ENCODE data around the gene ASTN2.

ASTN2 gene

DNA sequence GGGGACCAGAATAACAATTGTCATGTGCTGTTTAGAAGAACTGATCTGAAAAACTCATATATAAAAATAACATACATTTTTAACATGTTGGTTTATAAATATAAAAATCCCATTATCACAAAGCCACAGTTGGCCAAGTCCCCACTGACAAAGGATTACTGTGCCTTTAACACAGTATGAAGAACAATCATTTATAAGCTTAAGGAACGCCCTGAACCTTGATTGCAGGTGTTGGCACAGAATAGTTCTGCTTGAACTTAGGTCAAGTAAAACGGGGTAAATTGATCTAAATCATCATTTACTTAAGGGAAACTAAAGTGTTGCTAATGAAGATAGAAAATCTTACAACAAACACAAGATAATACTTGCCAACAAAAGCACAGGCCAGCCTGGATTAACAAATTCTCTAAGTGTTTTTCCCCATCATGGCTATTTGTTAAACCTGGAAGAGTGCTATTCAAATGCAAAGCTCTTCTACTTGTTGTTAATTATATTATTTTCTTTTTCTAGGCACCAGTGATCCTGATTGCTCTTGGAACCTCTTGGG is 46.1 kb downstream of the ASTN2 start:
- DNase-seq (ENCODE audit: low read depth, low spot score) = no peak

DNA sequence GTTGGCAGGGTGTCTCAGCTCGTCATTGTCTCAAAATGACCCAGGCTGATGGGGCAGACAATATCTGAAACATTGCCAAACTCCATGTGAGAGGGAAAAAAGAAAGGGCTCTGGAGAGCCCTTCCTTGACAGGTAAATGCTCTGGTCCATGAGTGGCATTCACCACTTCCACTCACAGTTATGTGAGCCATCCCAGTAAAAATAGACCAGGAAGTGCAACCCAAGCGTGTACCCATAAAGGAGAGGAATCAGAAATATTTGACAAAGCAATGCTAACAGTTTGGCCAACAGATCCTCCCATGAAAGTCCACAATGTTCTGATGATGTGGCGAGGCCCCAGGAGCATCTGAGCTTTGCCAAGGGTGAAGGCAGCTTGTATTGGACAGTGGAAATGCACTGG is 49.4 kb downstream of the ASTN2 start:
- DNase-seq (ENCODE audit: low read depth, low spot score) = no peak

DNA sequence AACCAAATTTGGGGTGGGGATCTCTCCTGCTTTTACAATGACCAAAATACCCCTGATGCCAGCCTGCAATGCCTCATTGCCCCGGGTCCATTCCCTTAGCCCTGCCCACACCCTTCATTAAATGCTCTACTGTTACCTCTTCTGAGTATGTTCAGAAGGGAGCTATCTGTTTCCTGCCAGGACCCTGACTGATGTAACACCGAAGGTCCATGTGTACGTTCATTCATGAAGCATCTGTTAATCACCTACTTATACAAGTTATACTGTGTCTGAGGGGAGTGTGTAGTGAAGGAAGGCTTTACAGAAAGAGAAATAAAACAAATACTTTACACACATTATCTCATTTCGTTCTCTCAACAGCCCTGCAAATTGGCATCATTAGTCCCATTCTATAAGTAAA is 51.9 kb downstream of the ASTN2 start:
- DNase-seq (ENCODE audit: low read depth, low spot score) = no peak

DNA sequence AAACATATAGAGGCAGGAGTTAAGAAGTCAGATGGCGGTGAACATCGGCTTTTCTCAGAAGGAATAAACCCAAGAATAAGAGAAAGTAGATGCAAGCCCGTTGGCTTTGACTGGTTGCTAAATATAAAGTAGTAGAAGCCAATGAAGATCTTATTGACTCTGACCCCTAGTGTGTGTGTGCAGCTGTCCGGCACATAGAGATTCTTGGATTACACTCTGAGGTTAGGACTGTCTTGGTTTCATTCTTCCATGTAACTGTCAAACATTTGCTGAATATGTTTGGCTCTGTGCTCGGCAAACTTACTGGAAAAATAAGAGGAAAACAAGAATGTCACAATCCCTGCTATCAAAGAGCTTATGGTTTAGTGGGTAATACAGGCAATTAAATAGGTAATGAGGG is 54.9 kb downstream of the ASTN2 start:
- no peak for DNase-seq (ENCODE audit: low read depth, low spot score)

DNA sequence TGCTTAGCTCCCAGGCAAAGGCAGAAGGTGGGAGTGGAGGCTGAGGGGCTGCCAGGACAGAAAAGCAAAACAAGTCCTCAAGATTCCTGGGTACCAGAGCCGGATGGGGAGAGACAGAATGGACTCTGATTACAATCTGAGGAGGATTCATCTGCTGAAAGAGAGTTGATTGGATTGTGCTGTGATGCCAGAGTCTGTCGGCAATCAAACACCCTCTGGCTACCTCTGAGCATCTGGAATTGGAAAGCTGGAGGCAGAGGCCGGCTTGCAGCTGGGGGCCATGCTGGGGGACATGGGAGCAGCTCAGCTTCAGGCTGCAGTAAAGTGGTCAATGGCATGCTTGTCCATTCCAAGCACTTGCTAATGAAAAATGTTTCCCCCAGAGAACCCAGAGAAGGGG is 59.3 kb downstream of the ASTN2 start:
- no peak for DNase-seq (ENCODE audit: low read depth, low spot score)

DNA sequence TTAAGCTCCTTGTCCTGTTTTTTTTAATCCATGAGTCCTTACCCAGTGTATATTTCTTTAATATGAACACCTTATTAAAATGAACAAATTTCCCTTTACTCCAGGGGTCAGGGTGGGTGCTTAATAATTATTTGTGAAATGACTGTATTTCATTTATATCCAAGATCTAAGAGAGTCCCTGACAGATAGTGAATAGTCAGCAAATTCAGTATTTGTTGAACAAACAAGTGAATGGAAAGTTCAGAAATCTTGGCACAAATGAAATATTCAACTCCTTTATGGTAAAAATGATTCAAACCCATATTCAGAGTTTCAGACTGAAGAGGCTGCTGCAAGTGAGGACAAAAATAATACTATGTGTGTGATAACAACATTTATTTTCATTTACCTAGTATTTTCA is 59.9 kb downstream of the ASTN2 start:
- no peak for DNase-seq (ENCODE audit: low read depth, low spot score)

DNA sequence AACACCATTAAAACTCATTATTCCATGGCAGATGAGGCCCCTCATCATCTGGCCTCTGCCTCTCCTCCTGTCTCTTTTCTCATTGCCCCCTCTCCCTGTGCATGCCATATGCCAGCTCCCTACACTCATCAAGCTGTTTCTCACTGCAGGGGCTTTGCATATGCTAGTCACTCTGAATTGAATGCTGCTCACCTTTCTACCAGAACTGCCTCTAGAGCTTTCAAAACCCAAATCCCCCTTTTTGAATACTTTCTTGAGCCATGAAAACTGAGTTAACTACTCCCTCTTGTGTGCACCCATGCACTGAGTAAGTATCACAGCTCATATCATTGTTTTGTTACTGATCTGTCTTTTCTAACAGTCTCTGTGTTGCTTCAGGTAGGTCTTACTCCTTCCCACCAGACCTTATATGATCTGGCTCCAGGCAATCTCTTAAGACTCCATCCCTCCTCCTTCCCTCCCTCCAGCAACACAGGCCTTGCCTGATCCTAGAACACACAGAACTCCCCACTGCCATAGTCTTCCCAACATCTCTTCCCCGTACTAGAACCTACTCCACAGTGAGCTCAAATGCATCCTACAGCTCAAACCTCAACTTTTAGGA is 60.5 kb downstream of the ASTN2 start:
- no peak for DNase-seq (ENCODE audit: low read depth, low spot score)

DNA sequence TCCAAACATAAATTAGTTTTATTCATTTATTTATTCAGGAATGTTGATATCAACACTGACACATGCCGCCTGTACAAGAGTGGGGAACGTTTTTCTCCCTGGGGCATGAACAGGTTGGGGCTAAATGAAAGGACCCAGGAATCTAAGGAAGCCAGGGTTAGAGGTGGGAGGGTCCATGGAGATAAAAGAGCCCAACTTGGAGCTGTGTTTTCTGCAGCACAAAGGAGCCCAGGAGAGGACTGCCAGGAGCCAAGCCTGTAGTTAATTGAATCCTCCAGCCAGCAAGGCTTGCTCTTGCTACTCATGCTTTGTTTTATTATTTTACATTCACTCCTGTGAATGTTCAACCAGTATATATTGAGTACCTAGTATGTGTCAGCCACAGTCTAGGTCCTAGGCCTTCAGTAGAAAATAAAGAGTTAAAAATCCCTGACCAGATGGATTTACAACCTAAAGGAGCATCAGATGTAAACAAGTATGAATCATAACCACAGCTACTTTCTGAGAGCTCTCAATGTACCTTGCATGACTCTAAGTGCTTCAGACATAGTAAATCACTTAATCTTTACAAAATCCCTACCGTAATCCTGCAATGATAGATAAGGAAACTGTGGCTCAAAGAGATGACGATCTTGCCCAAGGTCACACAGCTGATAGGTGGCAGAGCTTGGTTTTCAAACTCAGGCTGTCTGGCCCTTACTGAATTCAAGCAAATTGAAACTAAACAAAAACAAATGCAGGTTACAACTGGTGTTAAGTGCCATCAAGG is 69.8 kb downstream of the ASTN2 start:
- peak; percentile 4 for DNase-seq (ENCODE audit: low read depth, low spot score)

DNA sequence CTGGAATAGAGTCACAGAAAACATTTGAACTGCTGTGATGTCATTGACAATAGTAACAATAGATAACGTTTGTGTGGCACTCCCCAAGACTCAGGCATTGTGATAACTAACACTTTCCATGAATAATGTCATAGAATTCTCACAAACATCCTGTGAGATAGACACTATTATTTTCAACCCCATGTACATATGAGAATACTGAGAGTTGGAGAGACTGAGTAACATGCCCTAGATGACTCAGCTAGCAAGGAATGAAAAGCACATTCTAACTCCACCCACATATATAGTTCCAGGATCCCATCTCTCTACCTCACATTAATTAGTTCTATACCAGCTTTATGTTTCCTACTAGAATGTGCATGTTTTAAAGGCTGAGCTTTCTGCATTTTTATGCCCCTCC is 71.4 kb downstream of the ASTN2 start:
- no peak for DNase-seq (ENCODE audit: low read depth, low spot score)

DNA sequence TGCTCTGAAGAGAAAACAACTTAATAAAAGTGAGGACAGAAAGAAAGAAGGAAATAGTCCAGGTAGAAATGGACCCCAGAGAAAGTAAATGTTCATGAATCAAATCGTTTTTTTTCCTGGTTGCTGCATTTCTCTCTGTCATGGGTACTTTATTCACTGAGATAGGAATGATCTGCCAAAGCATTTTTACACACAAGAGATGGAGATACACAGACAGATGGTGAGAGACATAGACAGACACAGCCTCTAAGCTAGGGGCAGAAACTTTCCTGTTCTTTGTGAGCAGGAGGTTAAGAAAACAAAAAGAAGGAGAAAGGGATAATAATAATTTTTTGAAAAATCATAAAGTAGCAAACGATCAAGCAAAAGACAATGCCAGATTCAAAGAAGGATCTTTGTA is 73.7 kb downstream of the ASTN2 start:
- DNase-seq (ENCODE audit: low read depth, low spot score) = no peak

DNA sequence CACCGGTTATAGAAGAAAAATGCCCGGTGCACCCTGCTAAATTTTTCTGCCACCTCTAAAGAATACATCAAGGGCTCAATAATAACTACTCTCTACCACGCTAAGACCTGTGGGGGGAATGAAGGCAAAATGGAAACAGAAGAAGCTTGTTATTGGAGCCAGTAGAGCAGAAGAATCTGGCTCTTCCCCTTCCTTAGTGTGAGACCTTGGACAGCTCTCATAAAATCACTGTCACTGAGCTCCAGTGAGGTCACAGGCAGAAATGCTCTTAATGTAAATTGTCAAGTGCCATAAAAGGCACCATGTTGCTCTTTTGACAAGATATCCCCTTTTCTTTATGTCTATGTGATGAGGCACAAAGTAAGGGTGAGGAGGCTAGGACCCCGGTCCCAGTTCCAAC is 74.4 kb downstream of the ASTN2 start:
- no peak for DNase-seq (ENCODE audit: low read depth, low spot score)

DNA sequence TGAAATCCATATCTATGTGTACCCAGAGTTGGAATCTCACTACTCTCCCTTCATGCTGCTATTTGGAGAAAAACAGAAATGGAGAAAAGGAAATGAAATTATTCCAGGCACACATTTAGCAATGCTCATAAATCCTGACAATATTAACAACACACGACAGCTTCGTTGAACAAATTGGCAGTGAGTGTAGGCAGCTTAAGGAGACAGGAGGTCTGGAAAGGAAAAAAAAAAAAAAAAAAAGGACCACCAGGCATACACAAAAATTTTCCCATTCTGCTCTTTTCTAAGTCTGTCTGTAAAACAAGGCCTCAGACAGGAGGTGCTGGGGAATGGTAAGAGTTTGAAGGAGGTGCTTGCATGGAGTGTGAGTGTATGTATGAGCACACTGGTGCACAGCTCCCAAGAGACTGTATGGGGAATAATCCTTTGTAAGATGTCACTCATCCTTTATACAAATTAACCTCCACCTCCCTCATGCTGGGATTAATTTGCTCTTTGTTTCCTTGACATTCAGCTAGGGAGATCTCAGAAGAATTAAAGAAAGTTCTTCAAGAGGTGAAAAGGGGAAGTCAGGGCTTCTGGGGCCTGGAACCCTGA is 78.9 kb downstream of the ASTN2 start:
- DNase-seq (ENCODE audit: low read depth, low spot score) = no peak

DNA sequence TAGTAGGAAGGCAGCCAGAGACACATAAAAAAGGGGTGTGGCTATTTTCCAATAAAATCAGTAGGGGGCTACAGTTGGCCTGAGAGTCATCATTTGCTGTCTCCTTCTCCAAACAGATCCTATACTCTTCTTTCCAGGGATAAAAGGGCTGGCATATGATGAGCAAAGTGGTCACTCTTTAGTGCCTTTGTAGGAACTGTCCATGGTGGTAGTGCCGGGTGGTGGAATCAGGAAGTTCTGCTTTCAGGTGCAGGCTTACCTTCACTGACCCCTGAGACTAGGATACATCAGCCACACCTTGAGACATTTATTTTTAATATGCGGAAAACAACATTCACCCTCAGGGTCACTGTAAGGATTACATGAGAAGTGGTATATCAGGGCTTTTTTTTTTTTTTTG is 80.8 kb downstream of the ASTN2 start:
- DNase-seq (ENCODE audit: low read depth, low spot score) = peak; percentile 4

DNA sequence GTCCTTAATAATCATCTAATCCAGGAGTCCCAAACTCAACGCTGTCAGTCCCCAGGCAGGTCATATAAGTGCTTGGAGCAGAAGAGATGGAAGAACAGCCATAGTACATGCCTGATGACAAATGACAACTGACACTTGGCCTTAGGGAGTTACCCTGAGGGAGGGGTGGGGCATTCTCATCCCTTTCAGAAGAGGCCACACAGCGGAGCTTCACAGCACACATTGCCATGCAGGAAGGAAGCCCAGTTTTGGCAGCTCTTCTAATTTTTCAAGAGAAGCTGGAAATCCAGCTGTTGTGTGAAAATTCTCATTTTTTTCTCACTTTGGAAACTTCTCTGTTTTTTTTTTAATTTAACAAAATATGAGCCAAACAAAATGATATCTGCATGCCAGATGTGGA is 89.0 kb downstream of the ASTN2 start:
- no peak for DNase-seq (ENCODE audit: low read depth, low spot score)

DNA sequence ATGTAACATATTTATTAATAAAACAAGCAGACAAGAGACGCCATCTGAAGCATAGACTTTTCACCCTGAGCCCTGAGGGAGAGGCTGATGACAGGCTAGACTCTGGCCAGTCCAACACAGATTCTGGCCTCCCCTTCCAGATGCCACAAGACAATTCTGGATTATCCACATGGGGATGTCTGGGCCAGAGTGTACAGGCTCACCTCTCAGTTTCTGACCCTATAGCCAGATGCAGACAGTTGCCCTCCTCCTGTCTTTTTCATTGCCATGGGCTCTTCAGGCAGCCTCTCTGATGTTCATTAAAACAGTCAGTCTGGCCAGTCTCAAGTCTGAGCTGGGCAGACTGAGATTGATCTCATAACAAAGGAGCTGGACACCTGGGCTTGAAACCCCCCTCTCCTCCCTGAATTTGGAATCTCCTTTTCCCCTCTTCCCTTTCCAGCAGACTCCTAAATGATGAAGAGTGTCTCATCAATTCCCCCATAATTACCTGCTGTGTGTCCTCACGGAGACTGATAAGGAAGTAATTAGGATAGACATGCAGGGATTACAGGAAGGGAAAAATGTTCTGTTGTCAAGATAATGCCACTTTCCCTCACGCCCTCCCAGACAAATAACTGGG is 89.6 kb downstream of the ASTN2 start:
- no peak for DNase-seq (ENCODE audit: low read depth, low spot score)

DNA sequence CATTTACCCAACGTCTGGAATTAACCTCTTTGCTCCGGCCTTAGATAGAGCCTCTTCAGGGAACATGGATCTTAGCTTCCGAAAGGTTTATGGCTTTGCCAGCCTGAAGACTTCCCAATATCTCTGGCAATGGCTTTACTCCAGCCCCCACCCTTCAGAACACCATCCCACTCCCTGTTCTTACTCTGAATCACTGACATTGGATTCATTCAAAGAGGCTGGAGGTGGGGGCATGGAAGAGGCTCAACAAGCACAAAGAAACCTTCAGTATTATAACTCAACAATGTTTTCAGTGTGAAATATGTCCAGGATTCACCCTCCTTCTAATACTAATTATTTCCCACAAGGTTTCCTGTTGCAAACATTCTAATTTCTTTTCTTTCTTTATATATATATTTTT is 91.5 kb downstream of the ASTN2 start:
- DNase-seq (ENCODE audit: low read depth, low spot score) = no peak

DNA sequence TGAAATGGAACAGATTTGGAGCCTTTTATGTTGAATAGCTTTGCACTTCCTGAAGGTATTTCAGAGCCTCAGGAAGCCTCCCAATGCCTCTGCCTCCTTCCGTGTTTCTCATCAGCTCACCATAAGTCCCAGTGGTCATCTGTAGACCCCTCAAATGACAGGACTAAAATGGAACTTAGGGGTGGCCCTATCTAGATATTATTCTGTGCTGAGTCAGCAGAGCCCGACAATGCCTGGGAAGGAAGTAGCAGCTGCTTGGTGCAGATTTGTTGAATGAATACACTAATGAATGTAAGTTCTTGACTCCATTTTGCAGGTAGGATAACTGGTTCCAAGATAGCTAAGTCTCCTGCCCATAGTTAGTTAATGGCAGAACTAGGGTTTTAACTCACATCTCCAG is 97.7 kb downstream of the ASTN2 start:
- no peak for DNase-seq (ENCODE audit: low read depth, low spot score)

DNA sequence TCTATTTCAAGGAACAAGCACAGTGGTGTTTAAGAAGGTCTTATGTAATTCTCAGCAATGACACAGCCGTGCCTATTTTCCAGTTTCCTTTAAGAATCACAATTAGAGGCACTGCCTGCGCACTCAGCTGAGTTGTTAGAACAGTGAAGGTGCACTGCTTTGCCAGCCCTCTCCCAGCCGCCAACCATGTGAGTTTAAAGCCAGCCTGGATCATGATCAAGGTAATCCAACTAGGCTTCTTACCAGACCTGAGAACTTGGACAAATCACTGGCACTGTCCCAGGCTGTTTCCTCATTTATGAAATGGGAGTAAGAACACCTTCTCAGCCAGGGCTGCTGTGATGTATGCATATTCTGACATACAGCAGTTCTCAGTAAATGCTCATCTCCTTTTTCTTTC is 99.6 kb downstream of the ASTN2 start:
- no peak for DNase-seq (ENCODE audit: low read depth, low spot score)

DNA sequence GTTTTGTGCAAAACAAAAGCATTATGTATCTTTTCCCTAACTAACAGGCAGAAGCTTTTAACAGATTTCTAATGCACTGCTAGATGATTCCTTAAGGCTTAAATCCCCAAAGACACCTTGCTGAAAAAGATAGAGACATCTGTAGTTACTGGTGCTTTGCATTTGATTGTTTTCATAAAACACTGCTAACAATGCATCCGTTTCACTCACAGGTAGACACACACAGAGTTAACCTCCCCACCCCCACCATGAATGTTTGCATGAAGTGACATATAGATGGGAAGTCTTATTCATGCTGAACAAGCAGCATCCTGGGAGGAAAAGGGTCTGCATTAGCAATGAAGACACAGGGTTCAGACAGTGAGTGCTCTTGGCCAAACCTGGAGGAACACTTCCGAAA is 100.9 kb downstream of the ASTN2 start:
- DNase-seq (ENCODE audit: low read depth, low spot score) = no peak

DNA sequence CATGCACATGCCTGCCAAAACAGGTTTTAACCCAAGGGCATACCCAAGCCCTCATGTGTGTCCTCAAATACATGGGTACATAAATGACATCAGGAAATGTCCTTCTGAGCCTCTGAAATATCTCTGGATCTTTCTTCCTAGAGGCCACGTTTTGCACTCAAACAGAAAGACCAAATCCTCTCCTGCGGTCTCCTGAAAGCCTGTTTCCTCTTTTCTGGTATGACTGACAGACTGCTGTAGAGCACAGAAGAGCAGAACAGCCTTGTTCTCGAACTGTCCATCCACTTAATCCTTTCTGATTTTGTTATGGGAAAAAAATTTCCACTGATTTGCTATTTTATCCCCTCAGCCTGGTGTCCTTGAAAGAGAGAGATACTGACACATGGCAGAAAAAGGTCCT is 107.2 kb downstream of the ASTN2 start:
- DNase-seq (ENCODE audit: low read depth, low spot score) = no peak

DNA sequence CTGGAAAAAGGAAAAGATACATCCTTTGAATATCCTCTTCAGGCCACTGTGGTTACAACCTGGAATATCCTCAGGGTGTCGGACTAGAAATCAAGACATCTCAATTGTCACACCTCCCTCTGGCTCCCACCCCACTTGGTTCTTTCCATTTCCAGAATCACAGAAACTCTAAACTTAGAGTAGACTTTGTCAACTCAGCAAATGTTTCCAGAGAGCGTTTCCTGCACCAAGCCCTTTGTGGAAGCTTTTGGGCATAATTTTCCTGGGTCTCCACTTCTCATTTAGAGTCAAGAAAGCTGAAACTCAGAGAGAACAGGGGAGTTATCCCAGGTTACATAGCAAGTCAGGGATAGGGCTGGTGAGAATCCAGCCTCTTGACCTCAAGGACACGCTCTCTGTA is 108.8 kb downstream of the ASTN2 start:
- no peak for DNase-seq (ENCODE audit: low read depth, low spot score)

DNA sequence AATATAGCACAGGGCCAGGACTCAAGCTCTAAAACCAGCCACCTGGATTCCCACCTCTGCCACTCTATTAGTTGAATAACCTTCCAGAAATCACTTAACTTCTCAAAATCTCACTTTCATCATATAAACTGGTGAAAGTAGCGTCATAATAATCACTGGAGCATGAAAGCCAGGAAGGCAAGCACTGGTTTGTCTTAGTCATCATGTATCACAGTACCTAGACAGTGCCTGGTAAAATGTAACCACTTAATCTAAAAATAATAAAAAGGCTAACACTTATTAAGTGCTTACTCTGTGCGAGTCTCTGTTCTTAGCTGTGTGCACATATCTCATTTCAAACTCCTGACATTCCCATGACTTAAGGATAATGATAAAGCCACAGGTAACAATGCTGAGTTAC is 109.4 kb downstream of the ASTN2 start:
- no peak for DNase-seq (ENCODE audit: low read depth, low spot score)

DNA sequence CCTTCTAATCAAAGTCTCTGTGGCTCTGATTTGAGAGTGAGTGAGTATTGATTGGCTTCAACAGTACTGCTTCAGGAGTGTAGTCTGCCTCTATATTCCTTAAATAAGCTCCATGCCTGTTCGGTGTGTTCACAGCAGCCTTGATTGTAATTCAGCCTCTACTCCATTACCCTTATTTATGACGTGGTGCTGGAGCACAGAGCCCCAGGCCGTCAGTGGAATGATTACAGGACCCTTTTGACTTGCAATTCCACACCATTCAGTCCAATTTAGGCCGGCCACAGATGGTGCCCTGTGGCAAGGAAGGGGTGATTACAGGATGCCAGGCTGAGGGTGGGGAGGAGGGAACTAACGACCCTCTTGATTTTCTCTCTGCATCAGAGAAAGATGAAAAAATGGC is 110.3 kb downstream of the ASTN2 start:
- DNase-seq (ENCODE audit: low read depth, low spot score) = peak; percentile 12

Measured in ELF-1 (cell line).